Activated CD8-positive, alpha-beta memory T cell treated with anti-CD3 and anti-CD28 coated beads, Interleukin-2, amount 50 U/mL, for 24 hours (primary cell): Measurements from ENCODE around the gene FYB1.

Source experiments
- DNase-seq: peaks from one replicate; pipeline ENCODE4 v3.0.0-alpha.2; 2020; ENCODE audit errors: extremely low read depth

Gene FYB1

GRCh38 chr5:39080597-39081204, 138.7 kb downstream of the FYB1 start:
- no peak for DNase-seq

DNA sequence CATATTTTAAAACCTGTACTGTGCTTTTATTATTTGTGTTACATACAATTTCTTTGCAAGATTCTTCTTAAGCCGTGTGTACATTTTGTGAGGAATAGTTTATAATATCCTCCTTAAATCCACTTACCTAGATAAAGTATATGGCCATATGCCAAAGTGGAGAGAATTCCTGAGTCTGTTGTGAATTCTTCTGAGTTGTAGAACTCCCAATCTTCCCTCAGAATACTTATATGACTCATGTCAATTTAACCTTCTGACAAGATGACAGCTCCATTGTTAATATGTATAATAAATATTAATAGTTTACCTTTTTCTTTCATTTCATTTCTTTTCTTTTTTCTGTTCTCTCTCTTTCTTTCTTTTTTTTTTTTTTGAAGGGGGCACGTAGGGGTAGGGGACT, 139.2 kb downstream of the FYB1 start:
- DNase-seq, result no peak

- DNase-seq, result no peak
Measured at GRCh38 chr5:39079147-39079546, 140.2 kb downstream of the FYB1 start.

- DNase-seq, result no peak
Measured at GRCh38 chr5:39076757-39077728, 142.3 kb downstream of the FYB1 start.

- no peak for DNase-seq
Measured at GRCh38 chr5:39076101-39076756, 143.1 kb downstream of the FYB1 start.

- DNase-seq, result peak; percentile 67
Measured at GRCh38 chr5:39074017-39074814, 145.1 kb downstream of the FYB1 start, which contains the start of gene RICTOR. TSS of gene RICTOR (minus strand) at chr5:39074399. CDS start at chr5:39074377, 22 bp downstream.

- DNase-seq, result no peak
Measured at GRCh38 chr5:39073767-39074016, 145.7 kb downstream of the FYB1 start.

DNA sequence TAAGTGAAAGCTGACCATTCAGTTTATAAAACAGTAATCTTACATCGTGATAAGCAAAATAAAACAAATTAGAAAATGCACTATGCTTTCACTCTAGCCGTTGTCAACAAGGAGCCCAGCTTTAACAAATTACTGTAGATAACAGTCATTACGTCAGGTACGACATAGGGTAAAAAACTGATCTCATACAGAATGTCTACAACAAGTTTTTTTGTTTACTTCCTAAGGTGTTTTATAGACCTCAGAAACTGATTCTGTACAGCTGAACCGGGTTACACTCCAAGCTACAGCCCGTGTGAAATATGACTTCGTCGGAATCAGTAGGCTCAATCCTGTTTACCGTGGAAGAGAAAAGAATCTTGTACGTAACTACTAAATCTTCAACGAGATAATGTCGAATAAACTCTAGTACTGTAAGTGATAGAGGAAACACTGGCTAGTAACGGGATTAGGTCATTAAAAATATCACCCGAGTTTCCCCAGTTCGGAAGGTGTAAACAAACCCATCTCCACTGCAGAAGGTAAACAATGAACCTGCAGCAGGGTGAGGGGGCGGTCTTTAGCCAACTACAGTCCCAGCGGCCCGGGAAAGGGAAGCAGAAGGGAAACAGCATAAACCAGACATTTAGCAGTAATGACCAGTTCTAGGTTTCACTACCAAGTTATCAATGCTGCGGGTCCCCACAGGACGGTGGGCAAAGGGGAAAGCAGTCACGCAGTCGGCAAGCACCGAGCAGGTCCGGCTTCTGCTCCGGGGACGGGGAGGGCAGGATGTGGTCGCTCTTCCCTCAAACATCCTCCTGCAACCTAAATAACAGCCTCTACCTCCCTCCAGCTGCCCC, 146.2 kb downstream of the FYB1 start:
- DNase-seq, result peak; percentile 17

- no peak for DNase-seq
Measured at GRCh38 chr5:39068099-39068498, 151.3 kb downstream of the FYB1 start.

GRCh38 chr5:39064450-39064849, 154.9 kb downstream of the FYB1 start:
- no peak for DNase-seq

- no peak for DNase-seq
Measured at GRCh38 chr5:39063037-39063436, 156.3 kb downstream of the FYB1 start.

GRCh38 chr5:39062530-39062929, 156.8 kb downstream of the FYB1 start:
- no peak for DNase-seq

- no peak for DNase-seq
Measured at GRCh38 chr5:39062104-39062503, 157.3 kb downstream of the FYB1 start.

- DNase-seq, result no peak
Measured at GRCh38 chr5:39059064-39059463, 160.3 kb downstream of the FYB1 start.

- DNase-seq, result no peak
Measured at GRCh38 chr5:39058178-39058921, 161.0 kb downstream of the FYB1 start.

- no peak for DNase-seq
Measured at GRCh38 chr5:39057734-39058133, 161.6 kb downstream of the FYB1 start.

DNA sequence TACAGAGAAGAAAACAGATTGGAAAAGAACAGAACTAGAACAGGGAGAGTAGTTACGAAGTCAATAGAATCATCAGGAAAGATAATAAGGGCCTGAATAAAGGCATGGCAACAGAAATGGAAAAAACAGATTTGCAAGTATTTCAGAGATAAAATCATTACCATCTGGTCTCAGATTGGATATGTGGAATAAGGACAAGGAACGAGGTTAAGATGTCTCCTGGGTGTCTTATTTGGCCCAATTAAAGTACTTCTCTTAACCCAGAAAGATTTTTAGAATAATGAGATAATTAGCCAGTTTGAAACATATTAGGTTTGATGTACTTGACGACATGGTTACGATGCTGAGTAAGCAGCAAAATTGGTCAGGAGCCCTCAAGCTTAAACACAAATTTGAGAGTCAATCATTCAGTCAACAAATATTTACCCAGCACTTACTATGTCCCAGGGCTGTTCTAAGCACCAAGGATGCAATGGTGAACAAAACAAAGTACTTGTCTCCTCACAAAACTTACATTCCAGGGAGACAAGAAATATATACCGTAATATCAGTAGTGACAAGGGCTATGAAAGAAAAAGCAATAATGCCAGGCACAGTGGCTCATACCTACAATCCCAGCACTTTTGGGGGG, 163.5 kb downstream of the FYB1 start:
- no peak for DNase-seq
